ENCODE measurements around the gene IMPA2. TPM values are rescaled to one million over a fixed set of nuclear protein-coding genes. Genes with fewer than 3 reads are reported as not detected.

Gene IMPA2
- total RNA-seq, 1 experiment from 2014 or later = 113 TPM

GRCh38 chr18:11980494-11981191 is 664 bp upstream of the IMPA2 start (continued):
- TF ChIP-seq, protein P1, sequence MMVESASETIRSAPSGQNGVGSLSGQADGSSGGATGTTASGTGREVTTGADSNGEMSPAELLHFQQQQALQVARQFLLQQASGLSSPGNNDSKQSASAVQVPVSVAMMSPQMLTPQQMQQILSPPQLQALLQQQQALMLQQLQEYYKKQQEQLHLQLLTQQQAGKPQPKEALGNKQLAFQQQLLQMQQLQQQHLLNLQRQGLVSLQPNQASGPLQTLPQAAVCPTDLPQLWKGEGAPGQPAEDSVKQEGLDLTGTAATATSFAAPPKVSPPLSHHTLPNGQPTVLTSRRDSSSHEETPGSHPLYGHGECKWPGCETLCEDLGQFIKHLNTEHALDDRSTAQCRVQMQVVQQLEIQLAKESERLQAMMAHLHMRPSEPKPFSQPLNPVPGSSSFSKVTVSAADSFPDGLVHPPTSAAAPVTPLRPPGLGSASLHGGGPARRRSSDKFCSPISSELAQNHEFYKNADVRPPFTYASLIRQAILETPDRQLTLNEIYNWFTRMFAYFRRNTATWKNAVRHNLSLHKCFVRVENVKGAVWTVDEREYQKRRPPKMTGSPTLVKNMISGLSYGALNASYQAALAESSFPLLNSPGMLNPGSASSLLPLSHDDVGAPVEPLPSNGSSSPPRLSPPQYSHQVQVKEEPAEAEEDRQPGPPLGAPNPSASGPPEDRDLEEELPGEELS (CRISPR knock-in tag; IDR thresholded peaks at IDR 0.05) = no peak
- peak; percentile 87; the same call in 1 of the 2 replicates for TF ChIP-seq KAT7 (CRISPR knock-in tag; IDR thresholded peaks at IDR 0.05; ENCODE audit: borderline replicate concordance)
- TF ChIP-seq, protein P2, sequence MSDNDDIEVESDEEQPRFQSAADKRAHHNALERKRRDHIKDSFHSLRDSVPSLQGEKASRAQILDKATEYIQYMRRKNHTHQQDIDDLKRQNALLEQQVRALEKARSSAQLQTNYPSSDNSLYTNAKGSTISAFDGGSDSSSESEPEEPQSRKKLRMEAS (CRISPR knock-in tag; IDR thresholded peaks at IDR 0.05) = peak; percentile 96
- TF ChIP-seq, protein P3, sequence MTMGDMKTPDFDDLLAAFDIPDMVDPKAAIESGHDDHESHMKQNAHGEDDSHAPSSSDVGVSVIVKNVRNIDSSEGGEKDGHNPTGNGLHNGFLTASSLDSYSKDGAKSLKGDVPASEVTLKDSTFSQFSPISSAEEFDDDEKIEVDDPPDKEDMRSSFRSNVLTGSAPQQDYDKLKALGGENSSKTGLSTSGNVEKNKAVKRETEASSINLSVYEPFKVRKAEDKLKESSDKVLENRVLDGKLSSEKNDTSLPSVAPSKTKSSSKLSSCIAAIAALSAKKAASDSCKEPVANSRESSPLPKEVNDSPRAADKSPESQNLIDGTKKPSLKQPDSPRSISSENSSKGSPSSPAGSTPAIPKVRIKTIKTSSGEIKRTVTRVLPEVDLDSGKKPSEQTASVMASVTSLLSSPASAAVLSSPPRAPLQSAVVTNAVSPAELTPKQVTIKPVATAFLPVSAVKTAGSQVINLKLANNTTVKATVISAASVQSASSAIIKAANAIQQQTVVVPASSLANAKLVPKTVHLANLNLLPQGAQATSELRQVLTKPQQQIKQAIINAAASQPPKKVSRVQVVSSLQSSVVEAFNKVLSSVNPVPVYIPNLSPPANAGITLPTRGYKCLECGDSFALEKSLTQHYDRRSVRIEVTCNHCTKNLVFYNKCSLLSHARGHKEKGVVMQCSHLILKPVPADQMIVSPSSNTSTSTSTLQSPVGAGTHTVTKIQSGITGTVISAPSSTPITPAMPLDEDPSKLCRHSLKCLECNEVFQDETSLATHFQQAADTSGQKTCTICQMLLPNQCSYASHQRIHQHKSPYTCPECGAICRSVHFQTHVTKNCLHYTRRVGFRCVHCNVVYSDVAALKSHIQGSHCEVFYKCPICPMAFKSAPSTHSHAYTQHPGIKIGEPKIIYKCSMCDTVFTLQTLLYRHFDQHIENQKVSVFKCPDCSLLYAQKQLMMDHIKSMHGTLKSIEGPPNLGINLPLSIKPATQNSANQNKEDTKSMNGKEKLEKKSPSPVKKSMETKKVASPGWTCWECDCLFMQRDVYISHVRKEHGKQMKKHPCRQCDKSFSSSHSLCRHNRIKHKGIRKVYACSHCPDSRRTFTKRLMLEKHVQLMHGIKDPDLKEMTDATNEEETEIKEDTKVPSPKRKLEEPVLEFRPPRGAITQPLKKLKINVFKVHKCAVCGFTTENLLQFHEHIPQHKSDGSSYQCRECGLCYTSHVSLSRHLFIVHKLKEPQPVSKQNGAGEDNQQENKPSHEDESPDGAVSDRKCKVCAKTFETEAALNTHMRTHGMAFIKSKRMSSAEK (CRISPR knock-in tag; IDR thresholded peaks at IDR 0.05; ENCODE audit: borderline replicate concordance) = no peak
- TF ChIP-seq RORB (CRISPR knock-in tag; IDR thresholded peaks at IDR 0.05) = no peak
- TF ChIP-seq, protein P4, sequence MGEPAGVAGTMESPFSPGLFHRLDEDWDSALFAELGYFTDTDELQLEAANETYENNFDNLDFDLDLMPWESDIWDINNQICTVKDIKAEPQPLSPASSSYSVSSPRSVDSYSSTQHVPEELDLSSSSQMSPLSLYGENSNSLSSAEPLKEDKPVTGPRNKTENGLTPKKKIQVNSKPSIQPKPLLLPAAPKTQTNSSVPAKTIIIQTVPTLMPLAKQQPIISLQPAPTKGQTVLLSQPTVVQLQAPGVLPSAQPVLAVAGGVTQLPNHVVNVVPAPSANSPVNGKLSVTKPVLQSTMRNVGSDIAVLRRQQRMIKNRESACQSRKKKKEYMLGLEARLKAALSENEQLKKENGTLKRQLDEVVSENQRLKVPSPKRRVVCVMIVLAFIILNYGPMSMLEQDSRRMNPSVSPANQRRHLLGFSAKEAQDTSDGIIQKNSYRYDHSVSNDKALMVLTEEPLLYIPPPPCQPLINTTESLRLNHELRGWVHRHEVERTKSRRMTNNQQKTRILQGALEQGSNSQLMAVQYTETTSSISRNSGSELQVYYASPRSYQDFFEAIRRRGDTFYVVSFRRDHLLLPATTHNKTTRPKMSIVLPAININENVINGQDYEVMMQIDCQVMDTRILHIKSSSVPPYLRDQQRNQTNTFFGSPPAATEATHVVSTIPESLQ (CRISPR knock-in tag; IDR thresholded peaks at IDR 0.05) = no peak
- TF ChIP-seq, protein P5, sequence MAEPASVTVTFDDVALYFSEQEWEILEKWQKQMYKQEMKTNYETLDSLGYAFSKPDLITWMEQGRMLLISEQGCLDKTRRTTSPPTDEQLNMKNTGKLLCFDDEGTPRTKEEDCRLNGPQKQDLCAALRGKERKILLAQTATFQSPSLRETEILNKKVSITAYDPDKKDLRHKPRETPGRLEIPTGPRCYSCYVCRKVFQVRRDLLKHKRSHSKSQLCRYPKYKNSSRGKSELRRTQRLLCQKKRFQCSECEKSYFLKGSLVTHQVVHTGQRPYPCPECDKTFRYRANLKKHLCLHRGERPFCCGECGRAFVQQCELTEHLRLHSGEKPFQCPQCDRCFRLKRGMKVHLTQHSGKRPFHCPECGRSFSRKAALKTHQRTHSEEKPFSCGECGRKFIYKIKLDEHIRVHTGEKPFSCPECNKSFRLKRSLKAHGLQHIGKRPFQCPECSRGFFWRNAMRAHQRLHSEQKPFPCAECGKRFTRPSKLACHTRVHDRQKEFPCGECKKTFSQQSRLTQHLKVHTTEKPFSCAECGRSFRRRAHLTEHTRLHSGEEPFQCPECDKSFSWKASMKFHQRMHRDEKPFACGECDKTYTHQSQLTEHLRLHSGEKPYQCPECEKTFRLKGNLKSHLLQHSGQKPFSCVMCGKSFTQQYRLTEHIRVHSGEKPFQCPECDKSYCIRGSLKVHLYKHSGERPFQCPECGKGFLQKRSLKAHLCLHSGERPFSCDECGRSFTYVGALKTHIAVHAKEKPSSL (CRISPR knock-in tag; conservative IDR thresholded peaks at IDR 0.05) = no peak
- no peak for TF ChIP-seq ZNF317 (CRISPR knock-in tag; IDR thresholded peaks at IDR 0.05; ENCODE audit: borderline replicate concordance, low read depth)
- TF ChIP-seq FOXP1 (CRISPR knock-in tag; IDR thresholded peaks at IDR 0.05; ENCODE audit: borderline replicate concordance) = peak; percentile 84
- TF ChIP-seq NR1H2 (CRISPR knock-in tag; IDR thresholded peaks at IDR 0.05) = no peak
- TF ChIP-seq, protein P6, sequence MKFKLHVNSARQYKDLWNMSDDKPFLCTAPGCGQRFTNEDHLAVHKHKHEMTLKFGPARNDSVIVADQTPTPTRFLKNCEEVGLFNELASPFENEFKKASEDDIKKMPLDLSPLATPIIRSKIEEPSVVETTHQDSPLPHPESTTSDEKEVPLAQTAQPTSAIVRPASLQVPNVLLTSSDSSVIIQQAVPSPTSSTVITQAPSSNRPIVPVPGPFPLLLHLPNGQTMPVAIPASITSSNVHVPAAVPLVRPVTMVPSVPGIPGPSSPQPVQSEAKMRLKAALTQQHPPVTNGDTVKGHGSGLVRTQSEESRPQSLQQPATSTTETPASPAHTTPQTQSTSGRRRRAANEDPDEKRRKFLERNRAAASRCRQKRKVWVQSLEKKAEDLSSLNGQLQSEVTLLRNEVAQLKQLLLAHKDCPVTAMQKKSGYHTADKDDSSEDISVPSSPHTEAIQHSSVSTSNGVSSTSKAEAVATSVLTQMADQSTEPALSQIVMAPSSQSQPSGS (CRISPR knock-in tag; IDR thresholded peaks at IDR 0.05; ENCODE audit: borderline replicate concordance, low read depth) = no peak
- TF ChIP-seq NR2C2 (CRISPR knock-in tag; IDR thresholded peaks at IDR 0.05) = no peak
- peak; percentile 78 for TF ChIP-seq SP1 (CRISPR knock-in tag; conservative IDR thresholded peaks at IDR 0.05)
- TF ChIP-seq USF1 (CRISPR knock-in tag; IDR thresholded peaks at IDR 0.05) = peak; percentile 64; the same call in 1 of the 2 replicates
- TF ChIP-seq ZNF138 (CRISPR knock-in tag; conservative IDR thresholded peaks at IDR 0.05) = peak; percentile 69; the same call in 1 of the 2 replicates
- TF ChIP-seq TP53 (CRISPR knock-in tag; IDR thresholded peaks at IDR 0.05) = peak; percentile 68; the same call in 1 of the 2 replicates
- no peak for TF ChIP-seq ZNF219 (CRISPR knock-in tag; IDR thresholded peaks at IDR 0.05; ENCODE audit: borderline replicate concordance)
- TF ChIP-seq, protein P7, sequence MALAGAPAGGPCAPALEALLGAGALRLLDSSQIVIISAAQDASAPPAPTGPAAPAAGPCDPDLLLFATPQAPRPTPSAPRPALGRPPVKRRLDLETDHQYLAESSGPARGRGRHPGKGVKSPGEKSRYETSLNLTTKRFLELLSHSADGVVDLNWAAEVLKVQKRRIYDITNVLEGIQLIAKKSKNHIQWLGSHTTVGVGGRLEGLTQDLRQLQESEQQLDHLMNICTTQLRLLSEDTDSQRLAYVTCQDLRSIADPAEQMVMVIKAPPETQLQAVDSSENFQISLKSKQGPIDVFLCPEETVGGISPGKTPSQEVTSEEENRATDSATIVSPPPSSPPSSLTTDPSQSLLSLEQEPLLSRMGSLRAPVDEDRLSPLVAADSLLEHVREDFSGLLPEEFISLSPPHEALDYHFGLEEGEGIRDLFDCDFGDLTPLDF (CRISPR knock-in tag; IDR thresholded peaks at IDR 0.05) = peak; percentile 76; the same call in 1 of the 2 replicates
- TF ChIP-seq EMX1 (CRISPR knock-in tag; IDR thresholded peaks at IDR 0.05) = peak; percentile 56; the same call in 1 of the 2 replicates
- no peak for TF ChIP-seq ZMAT4 (CRISPR knock-in tag; IDR thresholded peaks at IDR 0.05)
- no peak for TF ChIP-seq PREB (CRISPR knock-in tag; IDR thresholded peaks at IDR 0.05; ENCODE audit: borderline replicate concordance)
- no peak for TF ChIP-seq ZNF671 (CRISPR knock-in tag; IDR thresholded peaks at IDR 0.05)

All from WTC11 (cell line).